Anterior cingulate cortex (tissue), 58 donors: ENCODE measurements around the gene TENT4B.

ENCODE experiments used
- DNase-seq, 58 donors: peaks; one replicate each; lab custom pipeline; 2025; lab: John Stamatoyannopoulos, UW

Gene TENT4B

GRCh38 chr16:50192386-50193050 lies 39.4 kb downstream of the TENT4B start:
- no peak for DNase-seq

GRCh38 chr16:50193594-50193993 lies 40.5 kb downstream of the TENT4B start:
- no peak for DNase-seq

- no peak for DNase-seq
These were observed 42.2 kb downstream of the TENT4B start for GRCh38 chr16:50195276-50195675.

GRCh38 chr16:50195756-50196155 lies 42.6 kb downstream of the TENT4B start:
- DNase-seq = no peak

- no peak for DNase-seq
These were observed 44.5 kb downstream of the TENT4B start for GRCh38 chr16:50197582-50197981.

- DNase-seq = no peak
These were observed 45.8 kb downstream of the TENT4B start for GRCh38 chr16:50198802-50199403.

GRCh38 chr16:50201787-50202186 lies 48.7 kb downstream of the TENT4B start:
- no peak for DNase-seq

GRCh38 chr16:50202926-50203624 lies 50.0 kb downstream of the TENT4B start:
- no peak for DNase-seq

GRCh38 chr16:50203681-50204080 lies 50.6 kb downstream of the TENT4B start:
- DNase-seq = no peak

GRCh38 chr16:50204453-50205108 lies 51.5 kb downstream of the TENT4B start:
- DNase-seq = no peak

GRCh38 chr16:50207652-50208051 lies 54.5 kb downstream of the TENT4B start:
- DNase-seq = no peak

GRCh38 chr16:50208460-50208931 lies 55.4 kb downstream of the TENT4B start:
- no peak for DNase-seq

- DNase-seq = peak in 2 of 58 donors; percentile 3 to 20
These were observed 56.6 kb downstream of the TENT4B start for GRCh38 chr16:50209546-50210265.

GRCh38 chr16:50210266-50211038 lies 57.3 kb downstream of the TENT4B start:
- DNase-seq = peak in 53 of 58 donors; percentile 10 to 84 (median 60)

GRCh38 chr16:50213939-50214519 lies 60.9 kb downstream of the TENT4B start:
- DNase-seq = peak in 2 of 58 donors; percentile 44

- DNase-seq = no peak
These were observed 62.6 kb downstream of the TENT4B start for GRCh38 chr16:50215680-50216079.

GRCh38 chr16:50216231-50216630 lies 63.1 kb downstream of the TENT4B start:
- no peak for DNase-seq

GRCh38 chr16:50219402-50219975 lies 66.4 kb downstream of the TENT4B start:
- no peak for DNase-seq

GRCh38 chr16:50224286-50224685 lies 71.2 kb downstream of the TENT4B start:
- DNase-seq = no peak
